ENCODE data around the gene ARHGAP15. TPM values are rescaled to one million over a fixed set of nuclear protein-coding genes. Genes with fewer than 3 reads are reported as not detected.

ARHGAP15 gene
- total and polyA plus RNA-seq, 3 donors from 2014 or later, result 2.2 to 15.0 (median 7.7) TPM

- Histone ChIP-seq H3K4me1 (no peaks in the 10 kb centered on the region), H3K9me3 (no peaks in the 10 kb centered on the region), H3K36me3 (ENCODE audit: low read depth, missing control alignments) (no peaks in the 10 kb centered on the region), H3K4me3 (no peak overlapping the region), H3K27me3 (no peaks in the 10 kb centered on the region), H3K27ac (no peak overlapping the region)
- no peak for TF ChIP-seq POLR2A (IDR thresholded peaks at IDR 0.05)
- no peak for TF ChIP-seq CTCF (IDR thresholded peaks at IDR 0.05)
- intact Hi-C loops (cut with DNase I; ENCODE audit: low total_unique reads), result no loop called here
- 94 to 97% methylated on average over 4 of the region's 4 CpGs for WGBS, 2 donors
- DNase-seq, result no peak
These were observed 663.4 kb downstream of the ARHGAP15 start for GRCh38 chr2:143792602-143793001.

GRCh38 chr2:143793381-143793780 is 664.2 kb downstream of the ARHGAP15 start:
- Histone ChIP-seq H3K36me3 (ENCODE audit: low read depth, missing control alignments) (no peaks in the 10 kb centered on the region), H3K27me3 (no peaks in the 10 kb centered on the region), H3K4me1 (no peaks in the 10 kb centered on the region), H3K27ac (no peak overlapping the region), H3K4me3 (no peak overlapping the region), H3K9me3 (no peaks in the 10 kb centered on the region)
- no peak for TF ChIP-seq POLR2A (IDR thresholded peaks at IDR 0.05)
- TF ChIP-seq CTCF (IDR thresholded peaks at IDR 0.05), result no peak
- DNase-seq, result no peak
- 75 to 85% methylated on average over 3 of the region's 3 CpGs for WGBS, 2 donors
- intact Hi-C loops (cut with DNase I; ENCODE audit: low total_unique reads), result no loop called here

GRCh38 chr2:143796051-143796450 is 666.8 kb downstream of the ARHGAP15 start:
- H3K4me1 ChIP-seq, result no peaks in the 10 kb centered on the region
- no peak overlapping the region for H3K27ac ChIP-seq
- H3K4me3 ChIP-seq, result no peak overlapping the region
- H3K9me3 ChIP-seq, result no peaks in the 10 kb centered on the region
- no peaks in the 10 kb centered on the region for H3K36me3 ChIP-seq (ENCODE audit: low read depth, missing control alignments)
- no peaks in the 10 kb centered on the region for H3K27me3 ChIP-seq
- TF ChIP-seq CTCF (IDR thresholded peaks at IDR 0.05) (no peak), POLR2A (IDR thresholded peaks at IDR 0.05) (no peak)
- WGBS, 2 donors, result 77 to 84% methylated on average over 1 of the region's 1 CpG
- intact Hi-C loops (cut with DNase I; ENCODE audit: low total_unique reads), result no loop called here
- DNase-seq, result no peak

GRCh38 chr2:143801561-143801960 is 672.3 kb downstream of the ARHGAP15 start:
- intact Hi-C loops (cut with DNase I; ENCODE audit: low total_unique reads), result no loop called here
- Histone ChIP-seq H3K4me1 (no peaks in the 10 kb centered on the region), H3K27ac (no peak overlapping the region), H3K9me3 (no peaks in the 10 kb centered on the region), H3K4me3 (no peak overlapping the region), H3K27me3 (no peaks in the 10 kb centered on the region), H3K36me3 (ENCODE audit: low read depth, missing control alignments) (no peaks in the 10 kb centered on the region)
- no peak for DNase-seq
- no peak for TF ChIP-seq CTCF (IDR thresholded peaks at IDR 0.05)
- TF ChIP-seq POLR2A (IDR thresholded peaks at IDR 0.05), result no peak
- 60 to 95% methylated on average over 1 of the region's 1 CpG for WGBS, 2 donors

- TF ChIP-seq CTCF (IDR thresholded peaks at IDR 0.05), result no peak
- TF ChIP-seq POLR2A (IDR thresholded peaks at IDR 0.05), result no peak
- Histone ChIP-seq H3K27ac (no peak overlapping the region), H3K4me1 (no peaks in the 10 kb centered on the region), H3K36me3 (ENCODE audit: low read depth, missing control alignments) (no peaks in the 10 kb centered on the region), H3K9me3 (no peaks in the 10 kb centered on the region), H3K4me3 (no peak overlapping the region), H3K27me3 (no peaks in the 10 kb centered on the region)
- DNase-seq, result no peak
- intact Hi-C loops (cut with DNase I; ENCODE audit: low total_unique reads), result no loop called here
- WGBS, 2 donors, result 77 to 84% methylated on average over 4 of the region's 4 CpGs
These were observed 673.0 kb downstream of the ARHGAP15 start for GRCh38 chr2:143802242-143802641.
